Chondrocyte (in vitro differentiated cells): ENCODE results near the gene TMEM244. TPM values are rescaled to one million over a fixed set of nuclear protein-coding genes. Genes with fewer than 3 reads are reported as not detected.
"Not testable (repeated sequence)": the region's sequence is repeated elsewhere in the genome, so short reads cannot be mapped to it uniquely, and the experiment has no call there.

Experiments
- DNase-seq: peaks from one replicate; pipeline ENCODE4 v3.0.0; 2021; ENCODE audit warnings: mixed read lengths, low spot score
- H3K27ac Mint-ChIP-seq: one replicate; pipeline ENCODE4 v1.8.0; 2021; ENCODE audit warnings: mild to moderate bottlenecking, moderate library complexity, mixed read lengths; ENCODE audit not compliant: unreplicated experiment
- H3K27me3 Mint-ChIP-seq: 2 replicates; pipeline ENCODE4 v1.8.0; 2021; ENCODE audit warnings: low read depth, mixed read lengths
- H3K36me3 Mint-ChIP-seq: 2 replicates; pipeline ENCODE4 v1.8.0; 2021; ENCODE audit warnings: low read depth, mixed read lengths
- H3K4me1 Mint-ChIP-seq: 2 replicates; pipeline ENCODE4 v1.8.0; 2021; ENCODE audit warnings: low read depth, mild to moderate bottlenecking, mixed read lengths
- H3K4me3 Mint-ChIP-seq: one replicate; pipeline ENCODE4 v1.8.0; 2021; ENCODE audit warnings: mild to moderate bottlenecking, moderate library complexity, mixed read lengths; ENCODE audit not compliant: unreplicated experiment
- H3K9me3 Mint-ChIP-seq: 2 replicates; pipeline ENCODE4 v1.8.0; 2021; ENCODE audit warnings: low read depth, mixed read lengths
- CTCF ChIP-seq: fragments of 200-600 bp; sonication (generic); IDR thresholded peaks from 2 replicates; pipeline ENCODE4 v1.5.0; 2021; ENCODE audit warnings: antibody characterized with exemption, mild to moderate bottlenecking, moderate library complexity
- total RNA-seq: library from RNA; stranded (reverse); gene quantifications from 3 replicates; pipeline ENCODE4 v1.2.1, GENCODE V29; 2021

Gene TMEM244
- total RNA-seq, 1 donor from 2014 or later: not detected

- Mint-ChIP-seq H3K36me3 (peaks cover 4% of the 10 kb centered on the region), H3K27ac (no peak overlapping the region), H3K4me1 (peaks cover 11% of the 10 kb centered on the region), H3K4me3 (no peak overlapping the region), H3K9me3 (peaks cover 9% of the 10 kb centered on the region), H3K27me3 (no peaks in the 10 kb centered on the region)
- DNase-seq: no peak
- TF ChIP-seq CTCF: no peak
Observed at GRCh38 chr6:129842137-129842536, 19.0 kb downstream of the TMEM244 start.

GRCh38 chr6:129839562-129839961 is 21.6 kb downstream of the TMEM244 start:
- peaks cover 15% of the 10 kb centered on the region for H3K9me3 Mint-ChIP-seq
- H3K27me3 Mint-ChIP-seq, H3K4me3 Mint-ChIP-seq, H3K27ac Mint-ChIP-seq, H3K36me3 Mint-ChIP-seq, DNase-seq, H3K4me1 Mint-ChIP-seq: not testable (repeated sequence)

GRCh38 chr6:129835691-129836090 is 25.4 kb downstream of the TMEM244 start:
- Mint-ChIP-seq H3K4me3 (no peak overlapping the region), H3K36me3 (peaks cover 9% of the 10 kb centered on the region), H3K27ac (no peak overlapping the region), H3K27me3 (no peaks in the 10 kb centered on the region), H3K9me3 (peaks cover 15% of the 10 kb centered on the region), H3K4me1 (no peaks in the 10 kb centered on the region)
- no peak for DNase-seq
- no peak for TF ChIP-seq CTCF

GRCh38 chr6:129832299-129832698 is 28.8 kb downstream of the TMEM244 start:
- no peaks in the 10 kb centered on the region for H3K4me1 Mint-ChIP-seq
- peaks cover 5% of the 10 kb centered on the region for H3K36me3 Mint-ChIP-seq
- no peak overlapping the region for H3K4me3 Mint-ChIP-seq
- H3K9me3 Mint-ChIP-seq: peaks cover 7% of the 10 kb centered on the region
- no peak for DNase-seq
- no peak for TF ChIP-seq CTCF
- H3K27me3 Mint-ChIP-seq: no peaks in the 10 kb centered on the region
- no peak overlapping the region for H3K27ac Mint-ChIP-seq

- no peak for TF ChIP-seq CTCF
- DNase-seq: no peak
- no peaks in the 10 kb centered on the region for H3K27me3 Mint-ChIP-seq
- H3K4me3 Mint-ChIP-seq: no peak overlapping the region
- no peaks in the 10 kb centered on the region for H3K9me3 Mint-ChIP-seq
- no peaks in the 10 kb centered on the region for H3K36me3 Mint-ChIP-seq
- H3K27ac Mint-ChIP-seq: no peak overlapping the region
- H3K4me1 Mint-ChIP-seq: no peaks in the 10 kb centered on the region
Observed at GRCh38 chr6:129828229-129828628, 32.9 kb downstream of the TMEM244 start.

- DNase-seq: no peak
- Mint-ChIP-seq H3K4me1 (no peaks in the 10 kb centered on the region), H3K27ac (no peak overlapping the region), H3K36me3 (peaks cover 1% of the 10 kb centered on the region), H3K27me3 (peaks cover 17% of the 10 kb centered on the region), H3K4me3 (no peak overlapping the region), H3K9me3 (no peaks in the 10 kb centered on the region)
- no peak for TF ChIP-seq CTCF
Observed at GRCh38 chr6:129818251-129818650, 42.9 kb downstream of the TMEM244 start.
